Keratinocyte (primary cell): ENCODE results near the gene LRRC37B. TPM values are rescaled to one million over a fixed set of nuclear protein-coding genes. Genes with fewer than 3 reads are reported as not detected.

Experiments used
- DNase-seq: peaks from one replicate; pipeline ENCODE4 v3.0.0-alpha.2; 2011; ENCODE audit warnings: low read depth, missing footprints, low spot score
- FAIRE-seq: peaks from 2 replicates; lab custom pipeline; 2011; peaks lifted over from hg19 to GRCh38; lab: Jason Lieb, UNC
- H2AFZ ChIP-seq: 2 replicates; pipeline ENCODE4 v1.6.0; 2012; ENCODE audit warnings: low read length, control low read depth, inconsistent platforms; ENCODE audit not compliant: control insufficient read depth
- H3K27ac ChIP-seq: 2 replicates; pipeline ENCODE4 v1.5.1; 2011; ENCODE audit warnings: low read length; ENCODE audit not compliant: control insufficient read depth, insufficient read depth
- H3K27me3 ChIP-seq: 3 replicates; pipeline ENCODE4 v1.6.0; 2011; ENCODE audit warnings: low read length; ENCODE audit not compliant: control insufficient read depth, insufficient read depth; ENCODE audit errors: extremely low read depth
- H3K36me3 ChIP-seq, 2 experiments: 2 replicates in 1 of 2; 3 replicates in 1 of 2; pipeline ENCODE4 v1.5.1; 2011; ENCODE audit warnings: low read length in 2 of 2, mild to moderate bottlenecking in 1 of 2; ENCODE audit not compliant: control insufficient read depth in 2 of 2, insufficient read depth in 2 of 2; ENCODE audit errors: extremely low read depth in 1 of 2
- H3K4me1 ChIP-seq: 3 replicates; pipeline ENCODE4 v1.5.1; 2011; ENCODE audit warnings: low read length; ENCODE audit not compliant: control insufficient read depth, insufficient read depth; ENCODE audit errors: extremely low read depth
- H3K4me2 ChIP-seq: 3 replicates; pipeline ENCODE4 v1.6.0; 2011; ENCODE audit warnings: low read depth, low read length; ENCODE audit not compliant: control insufficient read depth, insufficient read depth; ENCODE audit errors: extremely low read depth
- H3K4me3 ChIP-seq, 3 experiments: fragments of 200-600 bp in 1 of 3; sonication (generic) in 1 of 3; 2 replicates in 2 of 3; 3 replicates in 1 of 3; pipeline ENCODE4 v1.5.1; 2011 to 2016; ENCODE audit warnings: low read length in 3 of 3, mild to moderate bottlenecking in 3 of 3, control low read depth in 2 of 3, inconsistent platforms in 1 of 3, low read depth in 1 of 3, mixed read lengths in 1 of 3, mixed run types in 1 of 3, moderate library complexity in 1 of 3; ENCODE audit not compliant: control insufficient read depth in 2 of 3, insufficient read depth in 2 of 3; ENCODE audit errors: extremely low read depth in 1 of 3
- H3K79me2 ChIP-seq: 2 replicates; pipeline ENCODE4 v1.6.0; 2012; ENCODE audit warnings: low read length; ENCODE audit not compliant: control insufficient read depth, insufficient read depth
- H3K9ac ChIP-seq: 3 replicates; pipeline ENCODE4 v1.6.0; 2011; ENCODE audit warnings: low read length; ENCODE audit not compliant: control insufficient read depth, insufficient read depth; ENCODE audit errors: extremely low read depth
- H3K9me1 ChIP-seq: 3 replicates; pipeline ENCODE4 v1.6.0; 2011; ENCODE audit warnings: low read length; ENCODE audit not compliant: control insufficient read depth, insufficient read depth; ENCODE audit errors: extremely low read depth
- H3K9me3 ChIP-seq: 2 replicates; pipeline ENCODE4 v1.5.1; 2012; ENCODE audit warnings: low read depth, low read length; ENCODE audit not compliant: control insufficient read depth
- H4K20me1 ChIP-seq: 3 replicates; pipeline ENCODE4 v1.6.0; 2011; ENCODE audit warnings: low read length; ENCODE audit not compliant: control insufficient read depth, insufficient read depth; ENCODE audit errors: extremely low read depth
- CTCF ChIP-seq, 3 experiments: IDR thresholded peaks in 1 of 3; conservative IDR thresholded peaks in 1 of 3; optimal IDR thresholded peaks in 1 of 3; 2 replicates in 2 of 3; 3 replicates in 1 of 3; pipeline versions ENCODE3 to v1.5.1; 2011; ENCODE audit warnings: low read length in 3 of 3, mild to moderate bottlenecking in 3 of 3, moderate library complexity in 2 of 3, control low read depth in 1 of 3, inconsistent platforms in 1 of 3; ENCODE audit not compliant: insufficient read depth in 2 of 3; ENCODE audit errors: extremely low read depth in 1 of 3
- EZH2 ChIP-seq: IDR thresholded peaks from one replicate; pipeline ENCODE4 v1.6.1; 2012; ENCODE audit warnings: inconsistent platforms, mild to moderate bottlenecking, low read length, moderate library complexity
- dilution Hi-C: fragments of 300-500 bp; cut with MboI; formaldehyde crosslinking; loops from one replicate; pipeline ENCODE4 v1.7.0; 2020; ENCODE audit warnings: low sequenced_read_pairs; ENCODE audit not compliant: extremely low pct_ligation_motif_present
- polyA plus RNA-seq, 5 experiments: library from polyadenylated mRNA; depleted of rRNA in 3 of 5; stranded (reverse) in 3 of 5; stranded (forward) in 1 of 5; unstranded in 1 of 5; fragments of >200 nt; gene quantifications; 1 replicate in 1 of 5; 2 replicates in 3 of 5; 3 replicates in 1 of 5; pipeline versions ENCODE4 v1.2.1 to v1.2.3, GENCODE V29; 2011 to 2012; ENCODE audit warnings: missing spikeins in 2 of 5, low read depth in 1 of 5, low replicate concordance in 1 of 5

The LRRC37B gene
- polyA plus RNA-seq, 1 donor (not counting 4 experiments of a cell fraction or from before 2014, with no cell fraction given), result 9.9 TPM

- no peaks in the 10 kb centered on the region for H3K9me1 ChIP-seq
- H3K9ac ChIP-seq, result peak overlapping the region; percentile 81
- no peaks in the 10 kb centered on the region for H3K9me3 ChIP-seq
- H3K36me3 ChIP-seq, result no peaks in the 10 kb centered on the region
- H3K4me2 ChIP-seq, result peak overlapping the region; percentile 80
- peaks cover 16% of the 10 kb centered on the region for H3K79me2 ChIP-seq
- peak overlapping the region; percentile 55 for H3K27ac ChIP-seq
- H4K20me1 ChIP-seq, result no peaks in the 10 kb centered on the region
- no peak for TF ChIP-seq EZH2
- TF ChIP-seq CTCF (optimal IDR thresholded peaks at IDR 0.05 in 1 of 3, IDR thresholded peaks at IDR 0.05 in 1 of 3, conservative IDR thresholded peaks at IDR 0.05 in 1 of 3; ENCODE audit: extremely low read depth in 1 of 3, insufficient read depth in 2 of 3, low read length in 3 of 3), result no peak
- peak overlapping the region; percentile 71 to 90 (median 79) for H3K4me3 ChIP-seq
- H2AFZ ChIP-seq, result peak overlapping the region; percentile 92
- dilution Hi-C loops, result no loop called here
- no peaks in the 10 kb centered on the region for H3K27me3 ChIP-seq
- no peak for FAIRE-seq
- no peaks in the 10 kb centered on the region for H3K4me1 ChIP-seq
- no peak for DNase-seq
Observed at GRCh38 chr17:32007463-32008298, 498 bp downstream of the LRRC37B start.

- no peaks in the 10 kb centered on the region for H3K9me3 ChIP-seq
- no peak overlapping the region for H3K27ac ChIP-seq
- FAIRE-seq (no peak), DNase-seq (no peak)
- H3K79me2 ChIP-seq, result peaks cover 16% of the 10 kb centered on the region
- no peaks in the 10 kb centered on the region for H4K20me1 ChIP-seq
- H3K36me3 ChIP-seq, result no peaks in the 10 kb centered on the region
- no peaks in the 10 kb centered on the region for H3K27me3 ChIP-seq
- H3K4me2 ChIP-seq, result no peak overlapping the region
- TF ChIP-seq CTCF (optimal IDR thresholded peaks at IDR 0.05 in 1 of 3, IDR thresholded peaks at IDR 0.05 in 1 of 3, conservative IDR thresholded peaks at IDR 0.05 in 1 of 3; ENCODE audit: extremely low read depth in 1 of 3, insufficient read depth in 2 of 3, low read length in 3 of 3), result no peak
- TF ChIP-seq EZH2, result no peak
- H2AFZ ChIP-seq, result no peak overlapping the region
- no peak overlapping the region for H3K9ac ChIP-seq
- dilution Hi-C loops, result no loop called here
- H3K4me1 ChIP-seq, result no peaks in the 10 kb centered on the region
- no peak overlapping the region for H3K4me3 ChIP-seq
- H3K9me1 ChIP-seq, result no peaks in the 10 kb centered on the region
Observed at GRCh38 chr17:32009262-32009542, 2.0 kb downstream of the LRRC37B start.
